Gastrocnemius medialis (tissue), 4 donors: ENCODE measurements around the gene PINK1. TPM values are rescaled to one million over a fixed set of nuclear protein-coding genes. Genes with fewer than 3 reads are reported as not detected.

Source experiments
- ATAC-seq, 2 donors: fragments of 150-250 bp; one replicate each; pipeline ENCODE4 v1.9.1; 2016
- DNase-seq, 2 donors: peaks; one replicate each; pipeline ENCODE4 v3.0.0-alpha.2; 2019
- H3K27ac ChIP-seq, 4 donors: fragments of 200-600 bp; sonication (generic); 1 replicate in 1 of 4; 2 replicates in 3 of 4; pipeline ENCODE4 v1.5.1; 2016 to 2018; ENCODE audit warnings: mild to moderate bottlenecking in 2 of 4, moderate library complexity in 1 of 4
- H3K27me3 ChIP-seq, 3 donors: fragments of 200-600 bp; sonication (generic) in 2 of 3; 1 replicate in 1 of 3; 2 replicates in 2 of 3; pipeline versions ENCODE4 v1.5.1 to v1.6.0; 2016 to 2019; ENCODE audit warnings: mild to moderate bottlenecking in 1 of 3, moderate library complexity in 1 of 3
- H3K36me3 ChIP-seq, 2 donors: fragments of 200-600 bp; sonication (generic) in 1 of 2; one replicate each; pipeline ENCODE4 v1.5.1; 2017 to 2018
- H3K4me1 ChIP-seq, 2 donors: fragments of 200-600 bp; sonication (generic) in 1 of 2; one replicate each; pipeline ENCODE4 v1.5.1; 2016 to 2017; ENCODE audit warnings: mild to moderate bottlenecking in 2 of 2
- H3K4me3 ChIP-seq, 4 donors: fragments of 200-600 bp; sonication (generic) in 3 of 4; 1 replicate in 1 of 4; 2 replicates in 3 of 4; pipeline ENCODE4 v1.5.1; 2016 to 2019; ENCODE audit warnings: mild to moderate bottlenecking in 2 of 4
- H3K9me3 ChIP-seq, 3 donors: fragments of 200-600 bp; sonication (generic) in 2 of 3; 1 replicate in 1 of 3; 2 replicates in 2 of 3; pipeline ENCODE4 v1.5.1; 2016 to 2019
- CTCF ChIP-seq, 5 experiments: fragments of 450-650 bp in 3 of 5; fragments of 200-600 bp in 2 of 5; sonication (generic) in 2 of 5; IDR thresholded peaks in 4 of 5; conservative IDR thresholded peaks in 1 of 5; 1 replicate in 4 of 5; 2 replicates in 1 of 5; pipeline ENCODE4 v1.5.1; 2016 to 2019; ENCODE audit warnings: antibody characterized with exemption in 5 of 5, mild to moderate bottlenecking in 3 of 5, moderate library complexity in 3 of 5
- POLR2A ChIP-seq, 2 donors: fragments of 450-650 bp; IDR thresholded peaks; one replicate each; pipeline ENCODE4 v1.6.1; 2017; ENCODE audit warnings: antibody characterized with exemption in 2 of 2, mild to moderate bottlenecking in 2 of 2, moderate library complexity in 2 of 2
- in situ Hi-C, 4 donors: fragments of 200-750 bp; cut with MboI; loops; one replicate each; pipeline versions ENCODE4 v1.15.0 to v1.8.0; 2017; ENCODE audit warnings: low sequenced_read_pairs in 4 of 4
- intact Hi-C: fragments of 100-400 bp; cut with DNase I; formaldehyde crosslinking; loops from one replicate; pipeline ENCODE4 v1.15.1; 2023; ENCODE audit warnings: low total_unique reads
- total RNA-seq, 4 donors: library from RNA; depleted of rRNA; stranded (reverse); fragments of >200 nt; gene quantifications; one replicate each; pipeline versions ENCODE4 v1.1.0 to v1.2.3, GENCODE V29; 2016

PINK1 gene
- total RNA-seq, 4 donors from 2014 or later: 376 to 478 (median 414) TPM

GRCh38 chr1:20636785-20637347 lies 3.6 kb downstream of the PINK1 start:
- peaks cover 0 to 44% of the 10 kb centered on the region in 2 donors for H3K36me3 ChIP-seq
- intact Hi-C loops: loop anchor here (10.0 kb wide), 1 partner anchor 282 kb away; no protein-coding TSS in a partner anchor

GRCh38 chr1:20640183-20640597 lies 6.9 kb downstream of the PINK1 start:
- no peak for TF ChIP-seq POLR2A (IDR thresholded peaks at IDR 0.05)
- peak; percentile 46 to 81 (median 72) for TF ChIP-seq CTCF (IDR thresholded peaks at IDR 0.05 in 4 of 5, conservative IDR thresholded peaks at IDR 0.05 in 1 of 5)
- H3K4me3 ChIP-seq: no peak overlapping the region
- H3K36me3 ChIP-seq: peaks cover 0 to 77% of the 10 kb centered on the region in 2 donors
- intact Hi-C loops (loop anchor here (1.0 kb wide), 1 partner anchor 118 kb away; no protein-coding TSS in a partner anchor), in situ Hi-C loops (no loop called here)
- no peaks in the 10 kb centered on the region for H3K9me3 ChIP-seq
- no peak overlapping the region for H3K27ac ChIP-seq
- peak in 1 of 2 donors; percentile 48 for ATAC-seq
- DNase-seq: no peak
- no peaks in the 10 kb centered on the region for H3K27me3 ChIP-seq
- H3K4me1 ChIP-seq: peaks cover 8% of the 10 kb centered on the region in 2 donors

More at GRCh38 chr1:20636785-20637347, 3.6 kb downstream of the PINK1 start:
- Histone ChIP-seq H3K9me3 (no peaks in the 10 kb centered on the region), H3K4me3 (no peak overlapping the region), H3K4me1 (peaks cover 19 to 22% of the 10 kb centered on the region in 2 donors), H3K27me3 (no peaks in the 10 kb centered on the region), H3K27ac (peak overlapping the region in 1 of 4 donors; percentile 99)
- no peak for TF ChIP-seq CTCF (IDR thresholded peaks at IDR 0.05 in 4 of 5, conservative IDR thresholded peaks at IDR 0.05 in 1 of 5)
- TF ChIP-seq POLR2A (IDR thresholded peaks at IDR 0.05): no peak
- DNase-seq (no peak), ATAC-seq (no peak)
- in situ Hi-C loops: loop anchor here in 3 of 4 donors (5.0 kb wide), 1 partner anchor 115 kb away; no protein-coding TSS in a partner anchor

- in situ Hi-C loops: no loop called here
- Histone ChIP-seq H3K9me3 (no peaks in the 10 kb centered on the region), H3K27me3 (no peaks in the 10 kb centered on the region), H3K36me3 (peaks cover 0 to 84% of the 10 kb centered on the region in 2 donors), H3K4me1 (peaks cover 0 to 2% of the 10 kb centered on the region in 2 donors), H3K4me3 (no peak overlapping the region), H3K27ac (no peak overlapping the region)
- DNase-seq: no peak
- intact Hi-C loops: no loop called here
- ATAC-seq: no peak
- TF ChIP-seq POLR2A (IDR thresholded peaks at IDR 0.05): no peak
- TF ChIP-seq CTCF (IDR thresholded peaks at IDR 0.05 in 4 of 5, conservative IDR thresholded peaks at IDR 0.05 in 1 of 5): no peak
These were observed 8.7 kb downstream of the PINK1 start for GRCh38 chr1:20641975-20642374.

GRCh38 chr1:20643080-20643479 lies 9.8 kb downstream of the PINK1 start:
- H3K9me3 ChIP-seq: no peaks in the 10 kb centered on the region
- H3K4me3 ChIP-seq: no peak overlapping the region
- TF ChIP-seq CTCF (IDR thresholded peaks at IDR 0.05 in 4 of 5, conservative IDR thresholded peaks at IDR 0.05 in 1 of 5) (no peak), POLR2A (IDR thresholded peaks at IDR 0.05) (no peak)
- intact Hi-C loops (no loop called here), in situ Hi-C loops (no loop called here)
- H3K4me1 ChIP-seq: peaks cover 0 to 2% of the 10 kb centered on the region in 2 donors
- H3K27me3 ChIP-seq: no peaks in the 10 kb centered on the region
- H3K36me3 ChIP-seq: peaks cover 0 to 87% of the 10 kb centered on the region in 2 donors
- no peak overlapping the region for H3K27ac ChIP-seq
- no peak for ATAC-seq
- DNase-seq: no peak
